ENCODE results near the gene PODNL1. TPM values are rescaled to one million over a fixed set of nuclear protein-coding genes. Genes with fewer than 3 reads are reported as not detected.
"Not testable (repeated sequence)": the region's sequence is repeated elsewhere in the genome, so short reads cannot be mapped to it uniquely, and the experiment has no call there.

Gene PODNL1
- total RNA-seq, 5 donors from 2014 or later (not counting 1 experiment from before 2014, with no cell fraction given): 0.09 TPM; not detected in 4

DNA sequence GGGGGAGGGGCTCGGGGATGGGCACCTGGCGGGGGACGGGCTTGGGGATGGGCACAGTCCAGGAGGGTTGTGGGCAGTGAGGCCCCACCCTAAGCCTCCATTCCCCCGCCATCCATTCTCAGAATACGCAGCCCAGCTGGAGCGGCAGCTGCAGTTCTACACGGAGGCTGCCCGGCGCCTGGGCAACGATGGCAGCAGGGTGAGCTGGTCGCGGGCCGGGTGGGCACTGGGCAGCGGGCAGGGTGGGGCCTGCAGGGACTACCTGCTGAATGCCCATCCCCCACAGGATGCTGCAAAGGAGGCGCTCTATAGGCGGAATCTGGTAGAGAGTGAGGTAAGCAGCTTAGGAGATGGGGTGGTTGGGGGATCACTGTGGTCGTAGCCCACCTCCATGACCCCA is 8.3 kb downstream of the PODNL1 start:
- 85% methylated on average over 8 of the region's 17 CpGs for WGBS (ENCODE audit: insufficient coverage)
- peaks cover 16% of the 10 kb centered on the region for H3K36me3 Mint-ChIP-seq
- peaks cover 3 to 23% (median 16%) of the 10 kb centered on the region in 3 donors for H3K4me1 Mint-ChIP-seq
- ChIA-PET POLR2A (no interaction called here), CTCF (no interaction called here)
- H3K4me3 Mint-ChIP-seq: no peak overlapping the region
- Histone ChIP-seq H3K9me3 (no peaks in the 10 kb centered on the region), H3K27me3 (replicated peaks in 1 of 2; ENCODE audit: control insufficient read depth in 2 of 2, extremely low read depth in 1 of 2, insufficient read depth in 2 of 2, low read length in 1 of 2) (peaks cover 0 to 4% of the 10 kb centered on the region in 2 experiments), H3K36me3 (ENCODE audit: control insufficient read depth in 2 of 2, extremely low read depth in 1 of 2, insufficient read depth in 1 of 2, low read length in 1 of 2) (peaks cover 0 to 18% of the 10 kb centered on the region in 2 donors), H3K4me1 (ENCODE audit: control insufficient read depth in 1 of 2, extremely low read depth in 1 of 2, insufficient read depth in 2 of 2, low read length in 2 of 2) (peaks cover 0 to 5% of the 10 kb centered on the region in 2 experiments), H3K27ac (ENCODE audit: low read length) (no peak overlapping the region), H3K4me3 (ENCODE audit: control insufficient read depth in 1 of 2, extremely low read depth in 1 of 2, low read length in 1 of 2) (no peak overlapping the region)
- no peak for DNase-seq
- no peak for ATAC-seq (replicated peaks in 1 of 4)
- H3K9me3 Mint-ChIP-seq: no peaks in the 10 kb centered on the region
- no peak overlapping the region for H3K27ac Mint-ChIP-seq
- H3K27me3 Mint-ChIP-seq: peaks cover 0 to 7% of the 10 kb centered on the region in 2 donors

DNA sequence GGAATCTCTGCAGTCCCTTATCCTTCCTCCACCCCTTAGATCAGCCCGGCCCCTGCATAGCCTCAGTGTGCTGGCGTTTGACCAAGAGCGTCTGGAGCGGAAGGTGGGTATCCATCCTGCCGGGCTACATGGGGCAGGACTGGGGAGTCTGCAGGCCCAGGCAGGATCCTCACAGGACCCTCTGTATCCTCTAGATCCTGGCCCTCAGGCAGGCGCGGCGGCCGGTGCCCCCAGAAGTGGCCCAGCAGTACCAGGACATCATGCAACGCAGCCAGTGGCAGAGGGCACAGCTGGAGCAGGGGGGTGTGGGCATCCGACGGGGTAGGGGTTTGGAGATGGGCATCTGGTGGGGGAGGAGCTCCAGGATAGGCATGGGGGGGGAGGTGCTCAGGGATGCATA is 8.9 kb downstream of the PODNL1 start:
- DNase-seq (no peak), ATAC-seq (replicated peaks in 1 of 4) (no peak)
- no peak overlapping the region for H3K27ac Mint-ChIP-seq
- peaks cover 3 to 19% (median 16%) of the 10 kb centered on the region in 3 donors for H3K4me1 Mint-ChIP-seq
- H3K9me3 Mint-ChIP-seq: no peaks in the 10 kb centered on the region
- ChIA-PET CTCF (no interaction called here), POLR2A (no interaction called here)
- H3K4me3 Mint-ChIP-seq: no peak overlapping the region
- Histone ChIP-seq H3K27ac (ENCODE audit: low read length) (no peak overlapping the region), H3K4me3 (ENCODE audit: control insufficient read depth in 1 of 2, extremely low read depth in 1 of 2, low read length in 1 of 2) (no peak overlapping the region), H3K27me3 (replicated peaks in 1 of 2; ENCODE audit: control insufficient read depth in 2 of 2, extremely low read depth in 1 of 2, insufficient read depth in 2 of 2, low read length in 1 of 2) (peaks cover 0 to 4% of the 10 kb centered on the region in 2 experiments), H3K36me3 (ENCODE audit: control insufficient read depth in 2 of 2, extremely low read depth in 1 of 2, insufficient read depth in 1 of 2, low read length in 1 of 2) (peaks cover 0 to 19% of the 10 kb centered on the region in 2 donors), H3K9me3 (no peaks in the 10 kb centered on the region), H3K4me1 (ENCODE audit: control insufficient read depth in 1 of 2, extremely low read depth in 1 of 2, insufficient read depth in 2 of 2, low read length in 2 of 2) (peaks cover 0 to 5% of the 10 kb centered on the region in 2 experiments)
- H3K36me3 Mint-ChIP-seq: peaks cover 20% of the 10 kb centered on the region
- WGBS (ENCODE audit: insufficient coverage): 98% methylated on average over 12 of the region's 12 CpGs
- peaks cover 0 to 3% of the 10 kb centered on the region in 2 donors for H3K27me3 Mint-ChIP-seq

DNA sequence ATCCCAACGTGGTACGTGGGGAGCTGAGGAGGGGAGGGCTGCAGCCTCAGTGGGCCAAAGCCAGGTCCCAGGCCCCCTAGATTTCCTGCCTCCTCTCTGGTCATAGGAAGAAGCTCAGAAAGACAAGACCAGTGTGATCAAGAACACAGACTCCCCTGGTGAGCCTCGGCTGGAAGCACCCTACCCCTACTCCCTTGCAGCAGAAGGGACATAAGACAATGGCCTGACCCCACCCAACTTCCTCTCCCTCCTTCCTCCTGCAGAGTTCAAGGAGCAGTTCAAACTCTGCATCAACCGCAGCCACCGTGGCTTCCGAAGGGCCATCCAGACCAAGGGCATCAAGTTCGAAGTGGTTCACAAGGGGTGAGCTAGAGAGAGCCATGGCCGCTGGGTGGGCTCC is 11.5 kb downstream of the PODNL1 start:
- H3K27ac Mint-ChIP-seq: peak overlapping the region in 1 of 2 donors; percentile 11
- ChIA-PET POLR2A (interaction anchor here in 1 of 2 donors (0.6 kb wide), 1 partner anchor 91 kb away, joined by 3 read pairs; no protein-coding TSS in a partner anchor), CTCF (no interaction called here)
- Histone ChIP-seq H3K9me3 (no peaks in the 10 kb centered on the region), H3K27me3 (replicated peaks in 1 of 2; ENCODE audit: control insufficient read depth in 2 of 2, extremely low read depth in 1 of 2, insufficient read depth in 2 of 2, low read length in 1 of 2) (no peaks in the 10 kb centered on the region), H3K4me1 (ENCODE audit: control insufficient read depth in 1 of 2, extremely low read depth in 1 of 2, insufficient read depth in 2 of 2, low read length in 2 of 2) (peaks cover 0 to 5% of the 10 kb centered on the region in 2 experiments), H3K4me3 (ENCODE audit: control insufficient read depth in 1 of 2, extremely low read depth in 1 of 2, low read length in 1 of 2) (no peak overlapping the region), H3K27ac (ENCODE audit: low read length) (no peak overlapping the region), H3K36me3 (ENCODE audit: control insufficient read depth in 2 of 2, extremely low read depth in 1 of 2, insufficient read depth in 1 of 2, low read length in 1 of 2) (peaks cover 3 to 27% of the 10 kb centered on the region in 2 donors)
- peaks cover 36% of the 10 kb centered on the region for H3K36me3 Mint-ChIP-seq
- no peak overlapping the region for H3K4me3 Mint-ChIP-seq
- H3K4me1 Mint-ChIP-seq: peaks cover 3 to 14% (median 5%) of the 10 kb centered on the region in 3 donors
- H3K9me3 Mint-ChIP-seq: no peaks in the 10 kb centered on the region
- DNase-seq (no peak), ATAC-seq (replicated peaks in 1 of 4) (no peak)
- 83% methylated on average over 1 of the region's 8 CpGs for WGBS (ENCODE audit: insufficient coverage)
- no peaks in the 10 kb centered on the region for H3K27me3 Mint-ChIP-seq

- WGBS (ENCODE audit: insufficient coverage): 100% methylated on average over 1 of the region's 4 CpGs
- no peak for DNase-seq
- H3K9me3 Mint-ChIP-seq: peaks cover 0 to 2% (median 2%) of the 10 kb centered on the region in 3 donors
- H3K27me3 Mint-ChIP-seq: no peaks in the 10 kb centered on the region
- H3K4me1 ChIP-seq (ENCODE audit: control insufficient read depth in 1 of 2, extremely low read depth in 1 of 2, insufficient read depth in 2 of 2, low read length in 2 of 2): peaks cover 0 to 5% of the 10 kb centered on the region in 2 experiments
- peaks cover 3 to 33% of the 10 kb centered on the region in 2 donors for H3K36me3 ChIP-seq (ENCODE audit: control insufficient read depth in 2 of 2, extremely low read depth in 1 of 2, insufficient read depth in 1 of 2, low read length in 1 of 2)
- no peak for ATAC-seq (replicated peaks in 1 of 4)
- H3K27ac ChIP-seq (ENCODE audit: low read length): no peak overlapping the region
- no peak overlapping the region for H3K27ac Mint-ChIP-seq
- no peaks in the 10 kb centered on the region for H3K27me3 ChIP-seq (replicated peaks in 1 of 2; ENCODE audit: control insufficient read depth in 2 of 2, extremely low read depth in 1 of 2, insufficient read depth in 2 of 2, low read length in 1 of 2)
- H3K4me3 Mint-ChIP-seq: no peak overlapping the region
- no peak overlapping the region for H3K4me3 ChIP-seq (ENCODE audit: control insufficient read depth in 1 of 2, extremely low read depth in 1 of 2, low read length in 1 of 2)
- peaks cover 3 to 14% (median 5%) of the 10 kb centered on the region in 3 donors for H3K4me1 Mint-ChIP-seq
- POLR2A ChIA-PET: interaction anchor here in 1 of 2 donors (0.6 kb wide), 1 partner anchor 92 kb away, joined by 3 read pairs; no protein-coding TSS in a partner anchor
- H3K36me3 Mint-ChIP-seq: peaks cover 43% of the 10 kb centered on the region
- H3K9me3 ChIP-seq: no peaks in the 10 kb centered on the region
- CTCF ChIA-PET: no interaction called here
Observed at GRCh38 chr19:13926010-13926409, 12.2 kb downstream of the PODNL1 start.

DNA sequence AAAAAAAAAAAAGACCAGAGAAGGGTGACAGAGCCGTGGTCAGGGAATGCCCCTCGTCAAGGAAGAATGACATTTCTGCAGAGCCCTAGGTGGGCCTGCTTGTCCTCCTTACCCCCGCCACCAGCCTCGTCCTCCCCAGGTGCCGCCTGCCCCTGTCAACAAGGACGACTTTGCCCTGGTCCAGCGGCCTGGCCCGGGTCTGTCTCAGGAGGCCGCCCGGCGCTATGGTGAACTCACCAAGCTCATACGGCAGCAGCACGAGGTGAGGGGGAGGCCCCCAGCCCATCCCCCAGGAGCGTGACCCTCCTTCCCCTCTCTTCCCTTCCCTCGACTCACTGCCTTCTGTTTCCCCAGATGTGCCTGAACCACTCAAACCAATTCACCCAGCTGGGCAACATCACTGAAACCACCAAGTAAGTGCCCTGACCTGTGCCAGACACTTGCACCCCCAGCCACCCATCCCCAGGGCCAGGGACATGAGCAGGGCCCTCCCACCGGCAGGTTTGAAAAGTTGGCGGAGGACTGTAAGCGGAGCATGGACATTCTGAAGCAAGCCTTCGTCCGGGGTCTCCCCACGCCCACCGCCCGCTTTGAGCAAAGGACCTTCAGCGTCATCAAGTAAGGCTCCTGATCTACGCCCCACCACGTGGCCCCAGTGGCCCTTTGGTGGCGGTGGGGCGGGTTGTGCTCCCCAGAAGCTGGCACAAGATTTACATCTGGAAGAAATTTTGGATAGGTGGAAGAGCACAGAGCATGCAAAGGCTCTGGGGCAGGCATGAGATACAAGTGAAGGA is 14.8 kb downstream of the PODNL1 start:
- ATAC-seq (replicated peaks in 1 of 4) (no peak), DNase-seq (no peak)
- H3K36me3 ChIP-seq (ENCODE audit: control insufficient read depth in 2 of 2, extremely low read depth in 1 of 2, insufficient read depth in 1 of 2, low read length in 1 of 2): peaks cover 6 to 46% of the 10 kb centered on the region in 2 donors
- H3K27me3 ChIP-seq (replicated peaks in 1 of 2; ENCODE audit: control insufficient read depth in 2 of 2, extremely low read depth in 1 of 2, insufficient read depth in 2 of 2, low read length in 1 of 2): no peaks in the 10 kb centered on the region
- Mint-ChIP-seq H3K4me3 (no peak overlapping the region), H3K27ac (no peak overlapping the region), H3K36me3 (peaks cover 54% of the 10 kb centered on the region), H3K4me1 (peaks cover 3 to 14% (median 5%) of the 10 kb centered on the region in 3 donors), H3K27me3 (no peaks in the 10 kb centered on the region), H3K9me3 (peaks cover 0 to 3% (median 3%) of the 10 kb centered on the region in 3 donors)
- H3K4me3 ChIP-seq (ENCODE audit: control insufficient read depth in 1 of 2, extremely low read depth in 1 of 2, low read length in 1 of 2): no peak overlapping the region
- H3K27ac ChIP-seq (ENCODE audit: low read length): no peak overlapping the region
- ChIA-PET CTCF (no interaction called here), POLR2A (no interaction called here)
- WGBS (ENCODE audit: insufficient coverage): 98% methylated on average over 26 of the region's 28 CpGs
- H3K9me3 ChIP-seq: no peaks in the 10 kb centered on the region
- H3K4me1 ChIP-seq (ENCODE audit: control insufficient read depth in 1 of 2, extremely low read depth in 1 of 2, insufficient read depth in 2 of 2, low read length in 2 of 2): peaks cover 0 to 5% of the 10 kb centered on the region in 2 experiments

GRCh38 chr19:13922118-13922517 is 16.1 kb downstream of the PODNL1 start:
- H3K4me3 ChIP-seq (ENCODE audit: control insufficient read depth in 1 of 2, extremely low read depth in 1 of 2, low read length in 1 of 2); H3K9me3 Mint-ChIP-seq; H3K4me3 Mint-ChIP-seq; H3K4me1 ChIP-seq (ENCODE audit: control insufficient read depth in 1 of 2, extremely low read depth in 1 of 2, insufficient read depth in 2 of 2, low read length in 2 of 2); POLR2A ChIA-PET; H3K27me3 ChIP-seq (replicated peaks in 1 of 2; ENCODE audit: control insufficient read depth in 2 of 2, extremely low read depth in 1 of 2, insufficient read depth in 2 of 2, low read length in 1 of 2); H3K9me3 ChIP-seq; H3K27ac Mint-ChIP-seq; H3K27me3 Mint-ChIP-seq; ATAC-seq (replicated peaks in 1 of 4); CTCF ChIA-PET; DNase-seq; H3K27ac ChIP-seq (ENCODE audit: low read length): not testable (repeated sequence)
- peaks cover 6 to 41% of the 10 kb centered on the region in 2 donors for H3K36me3 ChIP-seq (ENCODE audit: control insufficient read depth in 2 of 2, extremely low read depth in 1 of 2, insufficient read depth in 1 of 2, low read length in 1 of 2)
- WGBS (ENCODE audit: insufficient coverage): 90% methylated on average over 3 of the region's 6 CpGs
- Mint-ChIP-seq H3K4me1 (peaks cover 3 to 12% (median 5%) of the 10 kb centered on the region in 3 donors), H3K36me3 (peaks cover 51% of the 10 kb centered on the region)

Data from T-cell (primary cell).